HG03342 (cell line): ENCODE results near the gene ERCC8.

ENCODE experiments used
- ATAC-seq: cut with Tn5 transposase; IDR thresholded peaks from one replicate; pipeline ENCODE4 v1.9.1; 2021; ENCODE audit warnings: mild to moderate bottlenecking, moderate library complexity; ENCODE audit not compliant: unreplicated experiment

ERCC8 gene

DNA sequence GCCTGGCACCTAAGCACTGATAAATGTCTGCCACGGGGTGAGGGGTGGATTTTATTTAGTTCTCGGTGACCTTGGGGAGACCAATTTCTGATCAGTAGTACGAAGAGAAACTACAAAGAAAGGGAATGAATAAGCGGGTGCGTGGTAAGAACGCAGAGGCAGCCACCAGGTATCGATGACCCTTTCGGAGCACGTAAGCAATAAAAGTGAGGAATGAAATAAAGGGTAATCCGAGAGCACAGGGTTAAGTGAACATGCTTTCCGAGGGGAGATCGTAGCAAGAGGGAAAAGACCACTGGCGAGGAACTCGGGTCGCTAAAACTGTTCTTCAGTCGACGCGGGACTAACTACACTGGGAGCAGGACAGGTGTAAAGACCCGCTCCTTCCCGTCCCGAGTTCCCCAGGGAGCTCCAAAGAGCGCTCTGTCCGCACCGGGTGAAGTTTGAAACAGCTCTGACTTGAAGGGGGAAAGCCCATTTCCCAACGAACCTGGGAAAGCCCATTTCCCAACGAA is 101.9 kb downstream of the ERCC8 start:
- ATAC-seq, result no peak

DNA sequence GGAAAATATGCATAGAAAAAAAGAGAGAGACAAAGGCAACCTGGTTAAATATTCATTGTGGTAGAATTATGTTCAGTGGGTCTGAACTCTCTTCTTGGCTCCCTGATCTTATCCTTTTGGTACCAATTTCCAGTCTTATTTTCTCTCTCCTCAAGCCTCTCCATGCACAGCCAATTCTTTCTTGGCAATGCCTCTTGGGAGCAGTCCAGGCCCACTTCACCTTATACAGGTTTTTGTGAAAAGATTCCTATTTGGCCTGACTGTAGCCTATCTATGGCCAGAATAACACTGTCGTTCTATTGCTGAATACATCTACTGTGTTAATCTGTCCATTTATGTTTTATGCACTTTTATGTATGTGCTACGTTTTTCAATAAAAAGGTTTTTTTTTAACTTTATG is 103.5 kb downstream of the ERCC8 start:
- ATAC-seq, result no peak

DNA sequence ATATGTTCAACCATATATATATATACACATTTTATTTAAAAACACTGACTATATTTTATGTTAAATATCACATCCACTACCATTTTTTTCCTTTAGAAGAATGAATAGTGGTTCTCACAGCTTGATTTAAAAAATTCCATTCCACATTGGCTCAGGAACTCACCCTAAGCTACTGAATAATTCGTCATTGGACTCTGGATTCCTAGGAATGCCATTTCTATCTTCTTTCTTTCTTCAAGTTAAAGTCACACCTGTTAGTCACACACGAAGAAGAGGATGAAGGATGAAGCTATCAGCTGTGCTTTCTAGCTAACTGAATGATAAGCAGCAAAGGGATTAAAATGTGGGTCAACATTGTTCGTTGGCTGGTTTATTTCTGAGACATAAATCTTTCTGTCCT is 108.7 kb downstream of the ERCC8 start:
- no peak for ATAC-seq

DNA sequence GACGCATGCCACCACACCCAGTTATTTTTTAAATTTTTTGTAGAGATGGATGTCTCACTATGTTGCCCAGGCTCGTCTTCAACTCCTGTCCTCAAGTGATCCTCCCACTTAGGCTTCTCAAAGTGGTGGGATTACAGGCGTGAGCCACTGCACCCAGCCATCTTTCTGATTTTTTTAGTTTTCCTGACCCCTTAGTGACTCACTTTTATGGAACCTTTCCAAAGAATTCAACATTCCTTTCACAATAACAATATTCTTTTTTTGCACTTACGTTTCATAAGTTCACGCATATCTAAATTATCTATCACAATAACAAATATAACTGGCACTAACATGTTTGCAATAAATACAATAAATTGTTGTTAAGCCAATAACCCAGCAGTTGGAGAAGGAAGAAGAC is 109.3 kb downstream of the ERCC8 start:
- ATAC-seq, result no peak

DNA sequence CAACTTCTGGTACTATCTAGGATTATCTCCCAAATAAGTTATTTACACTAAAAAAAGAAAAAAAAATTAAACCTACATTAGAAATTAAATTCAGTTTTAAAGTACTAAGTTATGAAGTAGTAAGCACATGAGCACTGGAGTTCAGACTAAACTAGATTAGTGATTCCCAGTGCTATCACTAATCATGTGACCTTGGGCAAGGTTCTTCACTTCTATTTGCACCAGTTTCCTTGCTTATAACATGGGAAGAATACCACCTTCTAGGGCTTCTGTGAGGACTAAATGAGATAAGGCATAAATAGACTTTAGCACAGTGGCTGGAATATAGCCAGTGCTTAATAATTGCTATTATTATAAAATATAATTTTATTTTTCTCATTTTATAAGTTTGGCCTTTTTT is 111.3 kb downstream of the ERCC8 start:
- ATAC-seq, result no peak

DNA sequence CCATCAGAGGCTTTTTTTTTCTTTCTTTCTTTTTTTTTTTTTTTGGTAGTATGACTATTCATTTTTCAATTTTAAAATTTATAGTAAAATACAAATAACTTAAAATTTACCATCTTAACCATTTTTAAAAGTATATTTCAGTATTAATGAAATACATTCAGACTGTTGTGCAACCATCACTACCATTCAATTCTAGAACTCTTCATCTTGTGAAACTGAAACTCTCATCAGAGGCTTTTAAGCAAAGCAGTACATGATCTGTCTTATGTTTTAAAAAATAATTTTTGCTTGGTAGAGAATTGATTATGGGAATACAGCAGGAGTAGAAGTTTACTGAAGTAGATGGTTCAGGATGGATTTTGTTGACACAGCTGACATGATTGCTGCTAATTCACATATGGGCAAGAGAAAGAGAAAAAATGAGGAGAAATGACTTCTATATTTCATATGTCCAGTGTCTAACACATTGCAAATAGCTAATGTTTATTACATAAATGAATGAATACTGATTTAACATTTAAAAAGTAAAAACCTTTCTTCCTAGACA is 114.2 kb downstream of the ERCC8 start:
- ATAC-seq, result peak; percentile 51

DNA sequence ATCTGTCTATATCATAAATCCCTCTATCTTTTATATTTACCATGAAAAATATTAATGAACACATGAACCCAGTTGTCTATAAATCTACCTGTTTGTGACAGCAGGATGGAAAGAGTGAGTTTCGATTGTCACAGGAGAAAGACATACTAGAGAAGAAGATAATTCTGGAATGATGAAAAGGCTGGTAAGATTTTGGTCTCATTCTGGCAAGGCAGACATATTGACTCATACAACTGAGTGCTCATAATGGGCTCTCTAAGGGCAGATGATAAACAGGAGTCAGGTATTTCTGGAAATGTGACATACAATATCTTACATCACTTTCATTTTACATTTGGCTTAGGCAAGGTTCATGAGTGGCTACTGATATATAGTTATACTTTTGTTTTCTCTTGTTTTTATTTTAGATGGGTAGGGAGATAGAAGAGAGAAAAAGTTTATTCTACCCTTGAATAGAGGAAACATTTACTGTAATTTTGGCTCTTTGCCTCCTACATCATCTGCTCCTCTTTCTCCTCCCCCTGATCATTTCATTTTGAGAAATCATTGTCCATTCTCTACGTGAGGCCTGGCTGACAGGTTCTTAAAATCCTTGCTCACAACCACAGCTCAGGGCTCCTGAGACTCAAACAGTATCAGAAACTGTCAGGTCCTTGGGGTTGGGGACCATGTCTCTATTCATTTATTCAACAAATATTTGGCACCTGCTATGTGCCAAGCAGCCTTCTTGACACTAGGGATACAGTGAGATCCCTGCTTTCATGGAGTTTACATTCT is 115.2 kb downstream of the ERCC8 start:
- peak; percentile 37 for ATAC-seq

DNA sequence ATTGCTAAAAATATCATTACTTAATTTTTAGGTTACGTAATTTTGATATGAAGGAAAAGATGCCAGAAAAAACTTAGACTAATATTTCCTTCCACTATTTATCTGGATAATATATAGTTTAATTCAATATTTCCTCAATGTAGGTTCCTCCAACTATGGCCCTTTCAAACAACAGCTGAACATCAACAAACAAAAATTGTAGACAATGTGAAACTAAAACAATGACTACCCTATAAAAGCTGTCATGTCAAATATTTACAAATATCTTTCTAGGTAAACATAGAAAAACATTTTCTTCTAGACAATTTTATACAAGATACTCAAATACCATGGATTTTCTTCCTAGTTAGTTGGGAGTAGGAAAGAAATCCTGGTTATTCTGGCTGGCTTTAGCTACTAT is 117.7 kb downstream of the ERCC8 start:
- ATAC-seq, result no peak

DNA sequence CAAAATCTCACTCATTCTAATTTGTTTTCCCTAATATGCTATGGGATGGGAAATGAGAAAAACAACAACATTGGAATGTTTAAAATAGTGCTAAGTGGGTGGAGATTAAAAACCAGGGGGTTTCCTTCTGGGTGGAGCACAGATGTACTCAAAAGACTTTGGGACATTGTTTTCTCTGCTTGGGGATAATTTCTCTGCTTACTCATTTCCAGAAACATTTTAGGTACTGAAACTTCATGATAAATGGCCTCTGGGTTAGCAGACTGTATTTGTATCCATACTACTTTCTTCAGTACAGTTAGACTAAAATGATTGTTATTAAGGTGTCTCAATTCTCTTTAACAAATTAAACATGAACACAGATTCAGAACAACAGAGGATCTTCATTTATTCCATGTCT is 118.2 kb downstream of the ERCC8 start:
- peak; percentile 74 for ATAC-seq
